ENCODE results near the gene C19orf44.

C19orf44 gene

DNA sequence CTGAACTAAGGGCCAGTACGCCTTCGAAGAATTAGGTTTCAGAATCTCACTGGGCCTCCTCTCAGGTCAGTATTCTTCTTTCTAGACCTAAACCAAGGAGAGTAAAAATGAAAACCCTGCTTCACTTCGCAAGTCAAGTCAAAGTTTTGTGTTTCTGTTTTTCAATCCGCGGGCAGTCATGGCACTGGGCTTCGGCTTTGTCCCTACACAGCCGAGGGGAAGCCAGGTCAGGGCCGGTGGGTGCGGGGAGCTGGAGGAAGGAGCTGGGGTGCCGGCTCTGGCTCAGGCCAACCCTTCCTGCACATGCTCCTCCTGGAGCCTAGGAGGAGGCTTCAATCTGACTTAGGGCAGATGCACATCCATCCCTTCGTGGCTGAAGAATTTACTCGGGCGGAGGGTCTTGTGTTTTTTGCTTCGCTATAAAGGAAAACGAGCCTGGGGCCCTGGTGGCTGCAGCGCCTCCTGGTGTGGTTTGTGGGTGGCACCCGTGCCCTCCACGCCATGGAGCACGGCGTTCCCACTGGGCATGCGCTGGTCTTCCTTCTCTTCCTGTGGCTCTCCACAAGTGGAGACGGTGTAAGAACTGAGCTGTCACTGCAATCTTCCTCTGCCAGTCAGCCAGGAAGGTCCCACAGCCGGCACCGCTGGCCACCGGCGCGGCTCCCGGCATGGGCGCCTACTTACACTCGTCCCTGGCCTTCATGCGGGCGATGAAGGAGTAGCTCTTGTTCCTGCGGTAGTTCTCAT is 22.5 kb downstream of the C19orf44 start:
- no peak for DNase-seq

- no peak for DNase-seq
These were observed 23.1 kb downstream of the C19orf44 start for GRCh38 chr19:16519230-16519687.

GRCh38 chr19:16520074-16520973 is 24.1 kb downstream of the C19orf44 start:
- DNase-seq = no peak

GRCh38 chr19:16520986-16521624 is 24.9 kb downstream of the C19orf44 start:
- no peak for DNase-seq

DNA sequence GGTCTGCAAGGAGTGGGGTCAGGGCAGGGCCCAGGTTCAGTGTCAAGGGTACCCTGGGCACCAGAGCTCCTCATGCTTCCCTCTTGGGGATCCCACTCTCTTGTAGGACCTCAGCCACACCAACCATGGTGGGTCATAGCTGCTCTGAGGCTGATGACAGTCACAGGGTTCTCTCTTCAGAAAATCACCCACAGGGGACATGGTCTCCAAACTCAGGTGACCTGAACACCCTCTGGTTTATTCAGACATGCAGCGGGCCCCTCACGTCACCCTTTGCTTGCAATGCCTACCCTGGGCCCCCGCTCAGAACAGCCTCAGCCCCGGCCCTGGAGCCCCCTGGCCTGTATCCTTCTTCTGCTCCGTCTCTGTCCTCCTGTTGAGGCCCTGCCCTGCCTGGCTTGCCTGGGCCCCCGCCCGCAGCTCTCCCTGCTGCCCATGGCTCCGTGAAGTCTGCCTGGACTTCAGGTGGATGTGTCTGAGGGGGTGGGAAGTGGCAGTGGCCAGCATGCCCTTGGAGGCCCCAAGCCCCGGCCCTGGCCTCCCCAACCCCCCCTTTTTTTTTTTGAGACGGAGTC is 25.6 kb downstream of the C19orf44 start:
- DNase-seq = no peak

DNA sequence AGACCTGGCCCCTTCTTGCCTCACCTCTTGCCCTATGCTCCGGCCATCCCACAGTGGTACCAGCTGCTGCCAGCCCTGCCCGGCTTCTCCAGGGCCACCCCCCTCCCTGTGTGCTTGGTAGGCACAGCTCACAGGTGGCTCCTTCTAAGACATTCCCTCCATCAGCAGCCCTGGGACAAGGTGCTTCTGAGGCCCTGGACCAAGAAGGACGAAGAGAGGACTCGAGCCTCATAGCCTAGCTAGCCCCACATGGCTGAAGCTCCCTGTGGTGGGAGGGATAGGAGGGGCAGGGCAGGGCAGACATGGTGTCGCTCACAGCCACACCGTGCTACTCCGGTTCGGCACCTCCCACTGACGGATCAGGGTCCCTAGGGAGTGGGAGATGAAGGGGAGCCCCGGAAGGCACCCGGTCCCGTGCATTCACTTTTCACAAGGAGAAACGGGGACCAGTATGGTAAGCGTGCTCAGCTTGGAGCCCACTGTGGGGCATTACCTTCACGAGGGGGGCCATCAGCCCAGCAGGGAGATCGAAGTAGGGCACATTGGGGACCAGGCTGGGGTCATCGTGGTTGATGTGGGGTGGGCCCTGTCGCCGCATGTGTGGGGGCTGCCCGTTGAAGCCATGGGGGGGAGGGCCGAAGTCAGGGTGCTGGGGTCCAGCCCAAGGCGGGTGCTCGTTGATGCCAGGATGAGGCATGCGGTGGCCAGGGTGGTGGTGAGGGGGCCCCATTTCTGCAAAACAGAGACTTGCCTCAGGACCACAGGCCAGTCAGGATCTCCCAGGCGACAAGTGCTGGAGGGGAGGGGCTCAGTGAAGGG is 26.6 kb downstream of the C19orf44 start:
- DNase-seq = no peak

- no peak for DNase-seq
These were observed 29.0 kb downstream of the C19orf44 start for GRCh38 chr19:16524991-16525734.

GRCh38 chr19:16525751-16526481 is 29.7 kb downstream of the C19orf44 start:
- DNase-seq = no peak

DNA sequence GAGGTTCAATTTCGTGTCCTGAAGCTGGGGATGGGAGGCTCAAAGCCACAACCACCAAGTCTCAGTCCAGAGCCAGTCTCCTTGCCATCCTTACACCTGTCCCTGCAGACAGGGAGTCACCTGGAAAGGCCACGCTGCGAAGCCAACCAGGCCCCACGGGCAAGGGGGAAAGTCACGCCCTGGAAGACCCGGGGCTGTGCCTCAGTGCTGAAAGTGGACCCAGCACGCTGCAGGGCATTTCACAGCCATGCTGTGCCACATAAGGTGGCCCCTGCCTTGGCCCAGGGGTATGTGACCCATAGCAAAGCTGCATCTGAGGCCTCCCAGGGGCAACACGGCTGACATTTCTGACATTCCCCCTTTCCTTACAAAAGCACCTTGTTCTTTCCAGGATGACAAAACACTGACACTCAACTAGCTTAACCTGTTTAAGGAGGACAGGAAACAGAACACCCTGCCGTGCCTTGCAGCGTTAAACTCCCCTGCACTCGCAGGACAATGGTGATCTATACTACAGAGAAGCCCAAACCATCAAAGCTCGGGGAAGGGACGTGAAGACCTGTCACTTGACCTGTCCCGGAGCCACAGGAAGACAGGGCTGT is 31.2 kb downstream of the C19orf44 start:
- DNase-seq = no peak

GRCh38 chr19:16527971-16528521 is 31.9 kb downstream of the C19orf44 start:
- no peak for DNase-seq

DNA sequence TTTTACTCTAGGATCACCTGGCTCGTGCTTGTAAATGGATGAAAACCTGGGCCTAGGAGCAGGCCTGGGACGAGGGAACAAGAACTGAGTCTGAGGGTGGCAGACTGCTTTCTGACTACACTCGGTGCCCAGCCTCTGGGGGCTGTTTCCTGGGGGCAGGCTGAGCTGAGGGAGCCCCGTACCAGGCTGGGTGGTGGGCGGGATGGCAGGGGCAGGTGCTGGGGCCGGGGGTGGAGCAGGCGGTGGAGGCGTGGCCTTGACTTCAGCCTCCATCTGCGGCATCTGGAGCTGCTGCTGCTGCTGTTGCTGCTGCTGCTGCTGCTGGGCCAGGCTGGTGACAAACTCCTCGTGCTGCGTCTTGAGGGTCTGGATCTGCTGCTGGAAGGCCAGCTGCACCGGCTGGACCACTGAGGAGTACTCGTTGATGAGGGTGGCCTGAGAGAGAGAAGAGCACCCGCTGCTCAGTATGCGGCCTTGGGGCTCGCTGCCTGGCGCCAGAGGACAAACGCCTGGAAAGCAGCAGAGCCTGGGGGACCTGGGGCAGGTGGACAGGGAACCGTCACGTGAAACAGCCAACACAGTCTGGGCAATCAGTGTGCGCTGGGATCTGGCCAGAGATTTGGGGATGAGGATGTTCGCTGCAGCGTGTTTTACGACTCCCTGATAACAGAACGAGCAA is 33.4 kb downstream of the C19orf44 start:
- DNase-seq = no peak

GRCh38 chr19:16530540-16531379 is 34.6 kb downstream of the C19orf44 start:
- no peak for DNase-seq

DNA sequence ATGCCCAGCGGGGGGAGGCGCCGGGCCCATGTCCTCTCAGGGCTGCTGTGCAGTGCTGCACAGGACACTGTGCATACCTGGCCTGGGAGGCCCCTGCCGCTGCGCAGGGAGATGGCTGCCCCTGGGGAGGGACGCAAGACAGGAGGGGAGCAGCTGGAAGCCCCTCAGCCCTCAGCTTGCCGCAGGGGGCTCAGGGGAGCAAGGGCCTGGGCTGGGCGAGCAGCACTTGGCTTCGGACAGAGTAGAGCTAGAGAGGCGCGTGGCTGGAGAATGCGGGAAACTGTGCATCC is 35.1 kb downstream of the C19orf44 start:
- no peak for DNase-seq

- no peak for DNase-seq
These were observed 36.4 kb downstream of the C19orf44 start for GRCh38 chr19:16532440-16533234.

DNA sequence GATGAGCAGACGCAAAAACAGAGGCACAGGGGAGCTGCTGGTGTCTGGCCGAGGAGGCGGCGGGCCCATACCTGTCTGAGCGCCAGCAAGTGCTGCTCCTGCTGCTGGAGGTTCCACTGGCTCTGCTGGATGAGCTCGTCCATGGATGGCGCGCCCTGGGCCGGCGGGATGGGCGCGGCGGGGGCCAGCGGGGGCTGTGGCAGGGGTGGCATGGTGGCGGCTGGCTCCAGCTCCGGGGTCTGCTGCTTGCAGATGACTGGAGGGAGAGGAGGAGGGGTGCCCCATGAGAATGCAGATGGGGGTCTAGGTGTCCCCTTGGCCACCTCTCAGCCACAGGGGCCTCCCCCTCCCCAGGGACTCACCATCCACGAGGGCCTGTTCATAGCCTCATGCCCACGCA is 39.2 kb downstream of the C19orf44 start:
- DNase-seq = no peak

GRCh38 chr19:16536130-16536529 is 39.9 kb downstream of the C19orf44 start:
- no peak for DNase-seq

- DNase-seq = no peak
These were observed 40.9 kb downstream of the C19orf44 start for GRCh38 chr19:16537111-16537510.

DNA sequence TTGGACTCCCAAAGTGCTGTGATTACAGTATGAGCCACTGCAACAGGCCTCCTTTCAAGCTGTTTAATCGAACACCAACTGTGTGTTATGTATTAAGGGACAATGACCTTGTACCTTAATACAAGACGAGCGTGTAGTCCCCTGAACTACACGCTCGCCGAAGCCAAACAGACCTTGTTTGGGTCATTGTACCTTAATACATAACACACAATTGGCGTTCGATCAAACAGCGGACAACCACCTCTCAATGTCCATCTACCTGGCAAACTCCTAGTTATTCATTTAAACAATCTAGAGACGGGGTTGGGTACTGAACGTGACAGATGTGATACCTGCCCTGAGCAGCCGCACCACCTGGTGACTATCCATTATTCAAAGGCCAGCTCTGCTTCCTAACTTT is 44.8 kb downstream of the C19orf44 start:
- no peak for DNase-seq
